ENCODE results near the gene DOK5.

GRCh38 chr20:54485631-54486030 is 10.2 kb downstream of the DOK5 start:
- TF ChIP-seq POLR2A (IDR thresholded peaks at IDR 0.05), result no peak
- TF ChIP-seq, protein P1, sequence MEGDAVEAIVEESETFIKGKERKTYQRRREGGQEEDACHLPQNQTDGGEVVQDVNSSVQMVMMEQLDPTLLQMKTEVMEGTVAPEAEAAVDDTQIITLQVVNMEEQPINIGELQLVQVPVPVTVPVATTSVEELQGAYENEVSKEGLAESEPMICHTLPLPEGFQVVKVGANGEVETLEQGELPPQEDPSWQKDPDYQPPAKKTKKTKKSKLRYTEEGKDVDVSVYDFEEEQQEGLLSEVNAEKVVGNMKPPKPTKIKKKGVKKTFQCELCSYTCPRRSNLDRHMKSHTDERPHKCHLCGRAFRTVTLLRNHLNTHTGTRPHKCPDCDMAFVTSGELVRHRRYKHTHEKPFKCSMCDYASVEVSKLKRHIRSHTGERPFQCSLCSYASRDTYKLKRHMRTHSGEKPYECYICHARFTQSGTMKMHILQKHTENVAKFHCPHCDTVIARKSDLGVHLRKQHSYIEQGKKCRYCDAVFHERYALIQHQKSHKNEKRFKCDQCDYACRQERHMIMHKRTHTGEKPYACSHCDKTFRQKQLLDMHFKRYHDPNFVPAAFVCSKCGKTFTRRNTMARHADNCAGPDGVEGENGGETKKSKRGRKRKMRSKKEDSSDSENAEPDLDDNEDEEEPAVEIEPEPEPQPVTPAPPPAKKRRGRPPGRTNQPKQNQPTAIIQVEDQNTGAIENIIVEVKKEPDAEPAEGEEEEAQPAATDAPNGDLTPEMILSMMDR (IDR thresholded peaks at IDR 0.05), result no peak

All from adrenal gland (tissue), 5 donors.